ENCODE measurements around the gene DDC.
"Not testable (repeated sequence)": the region's sequence is repeated elsewhere in the genome, so short reads cannot be mapped to it uniquely, and the experiment has no call there.

DDC gene

DNA sequence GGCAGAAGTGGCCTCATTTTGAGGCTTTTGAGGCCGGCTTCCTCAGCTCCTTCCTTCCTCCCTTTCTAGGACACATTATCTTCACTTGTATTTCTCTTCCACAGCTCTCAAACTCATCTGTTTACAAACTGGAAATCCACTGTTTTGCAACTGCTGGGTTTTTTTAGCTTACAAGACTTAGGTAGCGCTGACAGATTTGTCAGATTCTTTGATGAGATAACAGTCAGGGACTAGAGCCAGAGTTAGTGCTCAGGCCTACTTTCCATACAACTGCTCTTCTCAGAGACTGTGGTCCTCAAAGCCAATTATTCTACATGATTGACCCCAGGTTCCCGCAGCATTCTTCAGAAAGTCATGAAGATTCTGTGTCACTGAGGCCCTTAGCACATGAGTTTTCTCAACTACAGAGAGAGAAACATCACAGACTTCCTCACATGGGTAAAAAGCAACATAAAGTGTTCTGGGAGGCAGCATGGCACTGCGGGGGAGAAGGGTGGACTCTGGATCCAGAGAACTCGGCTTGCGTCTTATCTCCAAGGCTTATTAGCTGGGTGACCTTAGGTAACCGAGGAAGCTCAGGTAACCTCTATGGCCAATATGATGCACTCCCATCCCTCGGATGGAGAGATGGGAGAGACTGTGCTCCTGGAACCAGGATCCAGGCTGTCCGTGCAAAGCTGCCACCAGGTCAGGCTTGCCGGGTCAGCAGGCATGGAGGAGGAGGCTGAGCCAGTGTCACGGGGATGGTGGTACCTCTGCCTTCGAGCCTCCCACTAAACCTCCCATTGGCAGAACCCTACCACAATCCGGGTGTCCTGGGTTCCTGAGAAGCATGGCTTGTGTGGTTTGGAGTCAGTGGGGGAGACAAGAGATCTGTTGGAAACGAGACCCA lies 10.5 kb downstream of the DDC start:
- DNase-seq, result no peak

DNA sequence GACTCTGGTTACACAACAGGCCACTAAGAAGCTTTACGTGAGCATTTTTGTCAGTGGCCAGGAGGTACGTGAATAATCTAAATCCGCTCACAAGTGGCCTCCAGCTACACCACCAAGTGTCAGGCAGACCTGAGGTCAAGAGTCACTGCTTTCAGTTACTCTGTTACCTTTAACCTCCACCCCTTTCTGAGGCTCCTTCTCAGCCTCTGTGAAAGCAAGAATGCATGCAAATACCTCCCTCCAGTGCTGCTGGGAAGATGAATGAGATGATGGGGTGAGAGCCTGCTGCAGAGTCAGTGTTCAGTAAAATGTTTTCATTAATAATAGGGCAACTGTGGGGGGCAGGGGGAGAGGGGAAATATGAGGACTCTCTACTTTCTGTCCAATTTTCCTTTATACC lies 11.2 kb downstream of the DDC start:
- DNase-seq, result no peak

DNA sequence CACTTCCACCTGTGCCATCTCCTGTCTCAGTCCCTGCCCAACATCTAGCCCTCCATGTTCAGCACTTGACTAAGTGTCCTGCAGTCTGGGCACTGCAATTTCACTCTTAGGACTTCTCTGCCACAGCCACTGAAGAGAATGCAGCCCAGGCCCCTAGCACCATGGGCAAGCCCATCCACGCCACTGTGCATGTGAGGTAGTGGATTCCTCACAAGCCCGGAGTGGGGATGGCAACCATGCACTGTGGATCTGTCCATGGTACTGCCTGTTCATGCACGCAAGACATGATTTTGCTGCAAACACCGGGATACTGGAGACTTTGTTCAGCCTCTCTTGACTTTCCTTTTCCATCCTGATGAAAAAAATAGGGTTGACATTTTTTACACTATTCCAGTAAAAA lies 12.3 kb downstream of the DDC start:
- no peak for DNase-seq

DNA sequence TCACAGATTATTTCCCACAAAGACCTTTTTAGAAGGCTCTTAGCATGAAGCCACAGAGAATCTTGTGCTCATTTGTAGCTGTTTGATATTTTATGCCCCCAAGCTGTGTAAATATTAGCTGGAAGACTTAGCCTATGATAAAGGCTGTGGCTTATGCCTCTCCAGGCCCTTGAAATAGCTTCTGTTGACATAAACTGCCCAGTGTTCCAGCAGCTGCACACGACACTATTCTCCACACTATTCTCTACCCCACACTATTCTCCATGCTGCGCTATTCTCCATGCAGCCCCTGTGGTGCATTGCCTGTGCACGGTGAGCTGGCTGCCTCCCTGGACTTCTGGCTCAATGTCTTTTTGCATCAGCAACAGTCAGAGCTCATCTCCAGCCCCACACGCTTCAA lies 13.1 kb downstream of the DDC start:
- DNase-seq, result no peak

DNA sequence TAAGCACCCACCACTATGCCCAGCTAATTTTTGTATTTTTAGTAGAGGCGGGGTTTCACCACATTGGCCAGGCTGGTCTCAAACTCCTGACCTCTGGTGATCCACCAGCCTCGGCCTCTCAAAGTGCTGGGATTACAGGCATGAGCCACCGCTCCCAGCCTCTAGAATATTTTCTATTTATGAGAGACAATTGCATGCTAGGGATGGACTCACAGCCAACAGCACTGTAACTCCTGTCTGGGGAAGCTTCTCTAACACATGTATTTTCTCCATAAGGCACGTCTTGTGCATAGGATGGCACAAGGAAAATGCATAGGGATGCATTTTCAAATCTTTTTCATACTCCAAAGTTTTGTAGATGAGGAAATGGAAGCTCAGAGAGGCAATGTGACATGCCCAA lies 19.6 kb downstream of the DDC start:
- DNase-seq, result not testable (repeated sequence)

DNA sequence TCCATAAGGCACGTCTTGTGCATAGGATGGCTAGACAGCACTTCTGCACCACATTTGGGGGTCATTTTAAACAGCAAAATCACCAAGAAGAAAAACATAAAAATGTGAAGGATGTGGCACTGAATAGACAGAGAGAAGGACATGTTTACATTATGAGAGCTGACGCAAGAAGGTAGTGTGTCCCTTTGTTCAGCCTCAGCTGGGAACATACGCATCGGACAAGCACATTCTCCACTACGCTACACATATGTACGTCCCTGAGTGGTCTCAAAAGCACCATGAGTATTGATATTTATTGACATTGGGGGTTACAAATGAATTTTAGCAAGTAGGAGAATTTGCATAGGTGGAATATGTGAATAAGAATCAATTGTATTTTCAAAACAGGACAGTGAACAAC lies 20.2 kb downstream of the DDC start:
- DNase-seq, result no peak

DNA sequence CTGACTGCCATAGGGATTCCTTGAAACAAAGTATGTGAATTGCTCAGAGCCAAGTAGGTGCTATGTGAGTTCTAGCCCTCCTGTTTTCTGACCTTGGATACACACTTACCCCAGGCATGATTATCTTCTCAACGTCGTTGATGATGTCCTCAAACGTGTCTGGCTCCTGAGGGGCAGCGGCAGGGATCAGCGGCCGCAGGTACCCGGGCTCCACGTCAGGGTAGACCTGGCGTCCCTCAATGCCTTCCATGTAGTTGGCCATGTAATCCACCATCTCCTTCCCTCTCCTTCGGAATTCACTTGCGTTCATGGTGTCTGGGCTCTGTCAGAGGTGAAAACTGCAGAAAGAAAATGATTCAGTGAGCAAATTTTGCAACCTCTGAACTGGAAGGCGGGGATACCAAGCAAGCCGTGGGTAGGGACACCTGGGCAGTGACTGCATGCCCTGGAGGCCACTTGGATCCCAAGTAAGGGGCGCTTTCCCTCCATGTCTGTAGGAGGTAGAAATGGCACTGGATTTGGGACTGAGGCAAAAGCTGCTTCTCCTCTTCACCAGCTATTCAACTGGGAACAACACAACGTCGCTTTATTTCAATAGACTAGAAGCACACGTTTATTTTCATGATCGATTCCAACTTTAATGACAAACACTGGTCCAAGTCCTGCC lies 21.3 kb downstream of the DDC start:
- no peak for DNase-seq

DNA sequence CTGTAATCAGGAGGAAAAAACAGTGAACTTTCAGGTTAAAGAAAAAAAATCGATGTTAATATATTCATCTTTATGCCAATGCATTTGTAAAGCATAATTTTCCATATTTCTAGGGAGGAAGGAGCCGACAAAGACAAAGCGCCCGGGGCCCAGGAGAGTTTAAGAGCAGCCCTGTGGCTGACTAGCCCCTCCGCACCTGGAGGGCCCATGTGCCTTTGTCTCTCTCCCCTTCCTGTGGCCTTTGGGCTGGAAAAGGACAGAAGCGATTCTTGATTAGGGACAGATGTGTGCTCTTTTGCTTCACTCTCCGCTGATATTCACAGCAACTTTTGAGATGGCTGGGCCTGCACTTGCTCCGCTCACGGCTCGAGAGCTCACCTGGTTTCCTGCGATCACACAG lies 23.1 kb downstream of the DDC start:
- DNase-seq, result no peak

DNA sequence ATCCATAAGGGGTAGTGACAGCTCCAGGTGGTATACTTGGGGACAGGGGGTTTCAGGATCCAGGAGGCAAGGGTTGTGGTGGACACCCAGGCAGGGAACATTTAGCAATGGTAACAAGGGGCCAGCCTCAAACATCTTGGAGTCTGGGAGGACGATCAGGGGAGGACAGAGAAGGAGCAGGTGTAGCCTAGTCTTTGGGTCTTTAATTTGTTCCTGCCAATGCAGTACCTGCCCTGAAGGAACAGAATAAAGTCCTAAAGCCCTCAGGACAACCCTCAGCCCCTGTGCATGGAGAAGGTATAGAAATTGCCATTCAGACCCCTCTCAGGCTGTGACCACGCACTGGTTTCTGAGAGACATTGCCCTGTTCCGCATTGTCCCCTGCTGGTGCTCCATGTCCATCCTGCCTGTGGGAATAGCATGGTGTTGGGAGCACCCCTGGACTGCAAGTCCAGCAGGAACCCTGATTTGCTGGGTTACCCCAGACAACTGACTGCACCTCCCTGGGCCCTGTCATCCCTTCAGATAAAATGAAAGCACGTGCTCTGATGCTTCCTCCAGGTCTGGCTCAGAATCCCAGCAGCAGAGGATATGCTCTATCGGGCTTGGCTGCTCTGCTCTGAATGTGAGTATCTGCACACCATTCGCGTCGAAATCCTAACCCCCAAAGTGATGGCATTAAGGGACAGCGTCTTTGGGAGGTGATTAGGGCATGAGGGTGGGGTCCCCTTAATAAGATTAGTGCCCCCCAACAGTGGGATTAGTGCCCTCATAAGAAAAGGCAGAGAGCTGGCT lies 24.2 kb downstream of the DDC start:
- no peak for DNase-seq

DNA sequence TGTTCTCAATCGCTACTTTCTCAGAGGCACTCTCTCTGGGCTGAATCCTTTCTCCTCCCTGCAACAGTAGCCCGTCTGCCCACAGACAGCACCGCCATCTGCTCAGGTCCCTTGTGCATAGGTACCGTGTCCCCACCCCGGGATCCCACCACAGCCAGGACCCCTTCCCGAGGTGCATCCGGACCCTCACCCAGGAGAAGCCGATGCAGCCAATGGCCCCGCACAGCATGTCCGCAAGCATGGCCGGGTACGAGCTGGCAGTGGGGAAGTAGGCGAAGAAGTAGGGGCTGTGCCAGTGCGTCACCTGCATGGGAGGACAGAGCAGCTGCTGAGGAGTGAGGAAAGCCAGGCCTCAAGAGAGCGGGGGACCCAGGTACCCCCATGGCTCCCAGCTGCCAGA lies 25.5 kb downstream of the DDC start:
- DNase-seq, result no peak

DNA sequence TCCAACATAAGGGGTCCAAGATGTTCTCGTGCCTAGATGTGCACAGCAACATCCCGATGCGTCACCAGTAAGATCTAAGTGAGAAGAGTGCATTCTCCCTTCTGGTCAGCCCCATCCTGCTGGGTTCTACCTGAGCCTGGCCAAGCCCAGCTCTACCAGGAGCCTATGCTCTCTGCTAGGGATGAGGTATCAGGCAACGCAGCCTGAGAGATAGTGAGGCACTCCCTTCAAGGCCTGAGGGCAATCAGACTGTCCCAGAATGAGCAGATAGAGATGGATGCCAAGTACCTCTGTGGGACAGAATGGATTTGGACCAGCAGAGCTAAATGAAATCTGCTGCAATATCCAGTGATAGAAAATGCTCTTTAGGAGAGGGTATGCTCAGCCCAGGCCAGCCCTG lies 26.7 kb downstream of the DDC start:
- no peak for DNase-seq

DNA sequence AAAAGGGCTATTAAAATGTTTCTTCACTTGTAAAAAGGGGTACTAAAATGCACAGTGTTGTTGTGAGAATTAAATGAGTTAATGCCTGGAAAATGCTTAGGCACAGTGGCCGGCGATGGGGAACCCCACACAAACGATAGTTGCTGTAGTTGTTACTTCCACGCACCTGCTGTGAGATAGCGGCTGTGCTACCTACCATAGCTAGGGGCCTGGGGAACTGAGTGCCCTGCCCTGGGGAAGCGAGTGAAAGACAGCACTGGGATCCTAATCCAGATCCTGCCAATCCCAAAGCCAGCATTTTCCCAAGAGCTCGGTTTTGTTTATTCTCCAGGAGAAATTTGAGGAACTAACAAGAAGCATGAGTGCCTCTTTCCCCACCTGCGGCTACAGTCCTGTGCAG lies 27.8 kb downstream of the DDC start:
- DNase-seq, result no peak

DNA sequence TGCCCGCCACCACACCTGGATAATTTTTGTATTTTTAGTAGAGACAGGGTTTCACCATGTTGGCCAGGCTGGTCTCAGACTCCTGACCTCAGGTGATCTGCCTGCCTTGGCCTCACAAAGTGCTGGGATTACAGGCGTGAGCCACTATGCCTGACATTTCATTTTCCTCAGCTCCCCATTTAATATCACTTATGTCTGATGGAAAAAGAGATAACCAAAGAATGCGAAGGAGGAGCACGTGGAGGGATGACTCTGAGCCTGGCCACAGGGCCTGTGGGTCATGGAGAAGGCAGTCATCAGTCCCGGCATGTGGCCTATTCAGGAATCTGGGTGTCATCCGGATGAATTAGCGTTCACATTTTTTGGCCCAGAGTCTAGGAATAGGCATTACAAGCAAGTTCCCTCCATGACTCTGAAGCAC lies 29.9 kb downstream of the DDC start:
- not testable (repeated sequence) for DNase-seq

DNA sequence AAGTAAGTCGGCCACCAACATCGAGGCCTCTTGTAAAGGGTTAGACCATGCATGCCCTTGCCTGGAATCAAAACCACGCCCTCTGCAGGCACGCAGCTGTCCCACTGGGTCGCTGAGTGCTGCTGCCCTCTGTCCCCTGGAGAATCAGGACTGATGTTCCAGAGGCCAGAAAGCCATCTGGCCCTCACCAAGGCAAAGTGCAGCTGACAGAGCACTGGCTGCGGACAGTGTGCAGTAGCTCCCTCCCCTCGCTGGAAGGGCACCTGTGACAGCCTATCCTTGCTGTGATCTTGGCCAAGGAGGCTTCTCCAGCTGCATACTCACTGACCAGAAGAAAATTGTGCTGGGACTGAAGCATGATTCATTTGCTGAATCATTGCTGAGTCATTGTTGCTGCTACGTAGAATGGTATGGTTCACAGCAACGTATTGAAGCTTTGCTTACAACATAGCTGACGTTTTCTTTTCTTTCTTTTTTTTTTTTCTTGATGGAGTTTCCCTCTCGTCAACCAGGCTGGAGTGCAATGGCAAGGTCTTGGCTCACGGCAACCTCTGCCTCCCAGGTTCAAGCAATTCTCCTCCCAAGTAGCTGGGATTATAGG lies 30.4 kb downstream of the DDC start:
- no peak for DNase-seq

DNA sequence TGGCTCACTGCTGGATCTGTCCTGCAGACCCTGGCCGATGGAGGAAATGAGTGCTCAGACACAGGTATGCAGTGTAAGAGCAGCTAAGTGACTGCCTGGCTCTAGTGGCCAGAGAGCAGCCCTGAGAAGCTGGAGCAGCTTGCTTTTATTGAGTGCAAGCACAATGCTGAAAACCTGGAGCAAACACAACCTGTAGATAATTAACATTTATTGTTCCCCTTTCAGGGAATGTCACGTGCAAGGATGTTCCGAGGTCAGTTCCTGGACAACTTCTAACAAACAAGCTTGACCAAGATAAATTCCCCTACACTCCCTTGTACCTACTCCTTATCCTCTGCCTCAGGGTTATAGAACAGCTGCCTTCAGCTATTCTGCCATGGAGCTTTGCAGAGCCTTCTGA lies 31.3 kb downstream of the DDC start:
- no peak for DNase-seq

DNA sequence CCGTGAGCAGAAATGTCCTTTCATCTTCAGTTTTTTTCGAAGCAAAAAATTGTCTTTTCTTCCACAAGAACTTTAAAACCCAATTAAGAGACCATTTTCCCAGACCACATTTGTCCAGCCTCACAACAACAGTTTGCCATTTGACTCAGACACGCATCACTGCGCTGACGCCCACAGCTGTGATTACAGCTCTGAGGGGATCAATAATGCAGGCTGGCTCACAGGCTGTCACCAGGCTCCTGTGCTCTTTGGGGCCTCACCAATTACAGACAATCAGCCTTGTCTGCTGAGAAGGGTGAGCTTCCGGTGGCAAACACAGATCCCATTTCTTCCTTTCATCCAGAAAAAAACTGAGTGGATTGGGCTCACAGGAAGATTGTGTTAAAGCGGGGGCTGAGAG lies 33.3 kb downstream of the DDC start:
- no peak for DNase-seq

DNA sequence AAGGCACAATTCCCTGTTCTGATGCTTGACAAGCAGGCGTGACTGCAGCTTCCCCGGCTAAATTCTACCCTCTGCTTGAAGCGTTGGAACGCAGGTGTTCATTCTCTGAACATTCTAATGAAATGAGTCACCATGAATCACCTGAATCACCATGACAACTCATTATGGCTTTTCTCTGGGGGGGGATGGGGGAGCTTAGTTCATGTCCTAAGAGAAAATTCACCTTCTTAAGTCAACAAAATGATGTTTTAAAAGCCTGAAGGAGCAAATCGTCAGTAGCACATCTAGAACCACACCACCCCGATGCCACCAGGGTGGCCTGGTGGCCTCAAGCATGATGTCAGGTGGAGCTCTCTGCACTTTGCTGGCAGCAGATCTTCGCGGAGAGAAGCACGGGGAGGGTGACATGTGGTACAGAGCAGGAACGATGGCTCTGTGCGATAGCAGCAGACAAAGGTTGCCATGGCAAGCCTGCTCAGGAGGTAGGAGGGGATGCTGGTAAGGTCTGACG lies 33.7 kb downstream of the DDC start:
- DNase-seq, result no peak

DNA sequence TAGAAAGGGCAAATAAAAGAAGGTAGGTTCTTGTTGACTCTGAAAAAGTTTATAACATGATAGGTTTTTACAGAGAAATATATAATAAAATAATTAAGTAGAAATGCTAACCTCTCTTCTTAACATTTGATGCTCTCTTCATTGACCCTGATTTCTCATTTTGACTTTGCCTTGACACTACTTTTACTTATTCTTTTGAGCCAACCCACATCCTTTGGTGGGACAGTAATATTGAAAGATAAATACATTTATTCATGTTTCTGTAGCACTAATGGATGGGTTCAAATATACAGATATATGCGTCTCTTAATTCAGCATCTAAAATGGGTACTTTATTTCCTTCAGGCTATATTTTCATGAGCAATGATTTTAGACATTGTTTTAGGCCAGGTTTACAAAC lies 34.4 kb downstream of the DDC start:
- no peak for DNase-seq

DNA sequence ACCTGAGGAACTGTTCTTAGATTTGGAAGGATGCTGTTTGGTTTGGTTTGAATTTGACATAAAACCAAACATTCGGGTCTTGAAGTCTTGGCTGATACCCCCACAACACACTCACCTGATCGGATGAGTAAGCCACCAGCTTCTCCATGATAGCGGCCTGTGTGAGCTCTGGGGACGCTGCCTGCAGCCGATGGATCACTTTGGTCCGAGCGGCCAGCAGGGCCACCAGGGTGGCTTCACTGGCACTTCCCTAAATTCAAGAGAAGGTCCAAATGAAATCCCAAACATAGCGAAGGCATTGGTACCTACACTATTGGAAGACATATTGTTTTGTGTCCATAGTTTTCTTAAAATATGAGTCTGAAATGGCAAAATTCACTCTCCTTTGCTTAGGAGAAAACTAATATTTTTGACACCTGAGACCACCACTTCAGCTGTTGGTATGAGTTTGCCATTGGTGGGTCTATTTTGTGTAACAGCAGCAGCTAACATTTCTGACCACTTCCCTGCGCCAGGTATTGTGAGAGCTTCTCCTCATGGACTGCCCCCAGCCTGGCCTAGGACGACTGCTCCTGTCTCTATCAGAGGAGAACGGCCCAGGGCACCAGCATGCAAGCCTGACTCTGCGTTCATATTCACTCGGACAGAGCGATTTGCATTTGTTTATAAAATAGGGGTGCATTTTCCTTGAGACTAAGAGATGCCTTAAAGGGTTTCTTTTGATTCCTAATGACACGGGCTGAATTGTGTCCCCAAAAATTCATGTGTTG lies 35.9 kb downstream of the DDC start:
- DNase-seq, result no peak

DNA sequence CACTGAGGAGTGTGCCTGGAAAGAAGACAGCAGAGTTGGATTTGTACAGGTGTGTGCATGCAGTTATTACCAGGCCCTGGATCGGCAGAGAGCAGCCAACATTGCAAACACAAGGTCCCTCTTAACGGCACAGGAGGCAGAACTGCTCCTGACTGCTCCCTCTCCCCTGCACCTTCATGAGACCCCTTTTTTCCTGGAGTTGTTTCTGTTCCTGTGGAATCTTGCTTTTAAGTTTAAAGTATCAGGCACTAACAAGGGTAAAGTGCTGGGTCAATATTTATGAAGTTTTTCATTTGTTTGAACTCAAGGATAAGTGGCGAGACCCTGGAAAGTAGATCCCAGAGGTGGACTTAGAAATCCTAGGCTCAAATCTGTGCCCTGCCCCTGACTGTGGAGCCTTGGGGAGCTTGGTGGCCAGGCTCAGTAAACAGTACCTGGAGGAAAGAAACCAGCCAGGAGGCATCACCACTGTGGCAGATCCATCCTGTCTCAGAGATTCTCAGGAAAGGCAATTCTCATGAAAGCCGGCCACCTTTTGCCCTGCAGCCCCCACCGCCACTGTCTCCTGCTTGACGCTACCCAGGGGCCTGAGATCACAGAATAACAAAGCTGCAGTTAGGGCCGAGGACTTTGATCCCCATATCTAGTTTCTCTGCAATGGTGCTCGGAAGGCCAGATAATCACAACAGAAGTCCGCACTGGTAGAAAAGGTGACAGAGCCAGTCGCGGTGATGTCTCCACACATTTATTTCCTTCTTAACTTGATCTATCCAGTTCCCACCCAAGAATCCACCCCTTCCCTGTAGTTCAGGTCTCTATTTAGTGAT lies 36.7 kb downstream of the DDC start:
- no peak for DNase-seq

DNA sequence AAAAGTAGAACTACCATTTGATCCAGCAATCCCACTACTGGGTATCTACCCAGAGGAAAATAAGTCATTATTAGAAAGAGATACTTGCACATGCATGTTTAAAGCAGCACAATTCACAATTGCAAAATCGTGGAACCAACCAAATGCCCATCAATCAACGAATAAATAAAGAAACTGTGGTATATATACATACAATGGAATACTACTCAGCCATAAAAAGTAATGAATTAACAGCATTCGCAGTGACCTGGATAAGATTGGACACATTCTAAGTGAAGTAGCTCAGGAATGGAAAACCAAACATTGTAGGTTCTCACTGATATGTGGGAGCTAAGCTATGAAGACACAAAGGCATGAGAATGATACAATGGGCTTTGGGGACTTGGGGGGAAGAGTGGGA lies 45.9 kb downstream of the DDC start:
- not testable (repeated sequence) for DNase-seq
